ENCODE results near the gene NNT.

- TF ChIP-seq TEAD2 (tag; IDR thresholded peaks at IDR 0.05) (no peak), KLF10 (CRISPR knock-in tag; IDR thresholded peaks at IDR 0.05) (no peak), CREB5 (CRISPR knock-in tag; IDR thresholded peaks at IDR 0.05) (no peak), KLF16 (IDR thresholded peaks at IDR 0.05) (no peak), NFYB (IDR thresholded peaks at IDR 0.05; ENCODE audit: extremely low read depth, insufficient read length) (no peak), BRD4 (IDR thresholded peaks at IDR 0.05) (no peak)
These were observed 96.9 kb downstream of the NNT start for GRCh38 chr5:43699910-43700309.

Measured in K562 (cell line).